Spleen (tissue), 11 donors: ENCODE measurements around the gene TMEM131. TPM values are rescaled to one million over a fixed set of nuclear protein-coding genes. Genes with fewer than 3 reads are reported as not detected.

Experiments used
- DNase-seq: peaks from one replicate; pipeline ENCODE4 v3.0.0-alpha.2; 2020
- H3K27ac ChIP-seq, 8 donors: fragments of 200-600 bp; sonication (generic) in 7 of 8; 1 replicate in 4 of 8; 2 replicates in 4 of 8; pipeline versions ENCODE4 v1.5.0 to v1.8.0; 2016 to 2021; ENCODE audit warnings: inconsistent platforms in 4 of 8, mild to moderate bottlenecking in 4 of 8, moderate library complexity in 1 of 8
- H3K27me3 ChIP-seq, 7 donors: fragments of 200-600 bp; sonication (generic) in 6 of 7; replicated peaks in 1 of 7; 1 replicate in 4 of 7; 2 replicates in 3 of 7; pipeline versions ENCODE4 v1.5.0 to v1.8.0; 2016 to 2021; ENCODE audit warnings: inconsistent platforms in 3 of 7, mild to moderate bottlenecking in 1 of 7
- H3K36me3 ChIP-seq, 6 donors: fragments of 200-600 bp; sonication (generic) in 5 of 6; 1 replicate in 4 of 6; 2 replicates in 2 of 6; pipeline versions ENCODE4 v1.5.0 to v1.8.0; 2016 to 2021; ENCODE audit warnings: inconsistent platforms in 2 of 6
- H3K4me1 ChIP-seq, 6 donors: fragments of 200-600 bp; sonication (generic) in 5 of 6; 1 replicate in 3 of 6; 2 replicates in 3 of 6; pipeline versions ENCODE4 v1.5.0 to v1.8.0; 2016 to 2021; ENCODE audit warnings: inconsistent platforms in 3 of 6
- H3K4me3 ChIP-seq, 8 donors: fragments of 200-600 bp; sonication (generic) in 7 of 8; 1 replicate in 4 of 8; 2 replicates in 4 of 8; pipeline versions ENCODE4 v1.5.0 to v1.8.0; 2016 to 2021; ENCODE audit warnings: inconsistent platforms in 4 of 8, mild to moderate bottlenecking in 4 of 8, moderate library complexity in 2 of 8
- H3K9me3 ChIP-seq, 8 donors: fragments of 200-600 bp; sonication (generic) in 7 of 8; 1 replicate in 4 of 8; 2 replicates in 4 of 8; pipeline versions ENCODE4 v1.5.0 to v1.8.0; 2016 to 2021; ENCODE audit warnings: inconsistent platforms in 4 of 8
- POLR2A ChIP-seq, 3 donors: fragments of 450-650 bp; IDR thresholded peaks; one replicate each; pipeline ENCODE4 v1.5.1; 2017; ENCODE audit warnings: antibody characterized with exemption in 3 of 3, mild to moderate bottlenecking in 1 of 3
- POLR2AphosphoS5 ChIP-seq, 3 donors: sonication (generic); formaldehyde crosslinking; IDR thresholded peaks; one replicate each; pipeline ENCODE4 v1.5.1; 2017; ENCODE audit warnings: antibody characterized with exemption in 3 of 3
- WGBS, 5 donors: extraction: QIAGEN DNeasy Blood & Tissue Kit in 3 of 5; methylation state at CpG; one replicate each; pipeline versions ENCODE4 v1.1.5 to v1.1.7; 2013 to 2018; 5-methylcytosine and 5-hydroxymethylcytosine counted together
- intact Hi-C: fragments of 100-400 bp; cut with DNase I; formaldehyde crosslinking; loops from one replicate; pipeline ENCODE4 v1.15.0; 2023; ENCODE audit warnings: low total_unique reads
- polyA plus RNA-seq, 3 donors: library from polyadenylated mRNA; stranded (reverse); fragments of 200-250 nt; gene quantifications; one replicate each; pipeline ENCODE4 v1.2.1, GENCODE V29; 2013
- total RNA-seq, 7 donors: library from RNA; depleted of rRNA in 3 of 7; stranded (reverse); fragments of >200 nt in 3 of 7; fragmentation: NEBNext Ultra II Directional in 4 of 7; extraction: Animal tissue kit (Norgen Biotek cat#: 25700) in 4 of 7; gene quantifications; one replicate each; pipeline versions ENCODE4 v1.1.0 to v1.2.1, GENCODE V29; 2016 to 2021
- TF ChIP-seq, protein P1 (sequence below), 11 experiments: fragments of 200-600 bp in 7 of 11; fragments of 450-650 bp in 4 of 11; sonication (generic) in 4 of 11; IDR thresholded peaks in 8 of 11; conservative IDR thresholded peaks in 3 of 11; 1 replicate in 7 of 11; 2 replicates in 4 of 11; pipeline versions ENCODE4 v1.4.0 to v1.8.0; 2016 to 2021; ENCODE audit warnings: antibody characterized with exemption in 11 of 11, inconsistent platforms in 4 of 11, mild to moderate bottlenecking in 1 of 11
- donor health status: healthy with polysubstance abuse.
- donor health status: DM: no; HTN: no; CAD: no; lungs with moderate emphysema.
- donor health status: DM: no; HTN: no; CAD: no.
- donor health status: Bipolar disorder and iron deficiency.
- donor health status: healthy.
- donor health status: DM: no; HTN: no; CAD: no.
- donor health status: DM: yes; HTN: yes; CAD: no.

Gene TMEM131
- total and polyA plus RNA-seq, 10 donors = 9.2 to 74.0 (median 61.6) TPM

GRCh38 chr2:97752342-97753334, 243.1 kb downstream of the TMEM131 start:
- Histone ChIP-seq H3K36me3 (peaks cover 2 to 79% (median 32%) of the 10 kb centered on the region in 6 donors), H3K4me1 (peaks cover 0 to 12% (median 8%) of the 10 kb centered on the region in 6 donors), H3K4me3 (no peak overlapping the region), H3K9me3 (no peaks in the 10 kb centered on the region), H3K27me3 (no peaks in the 10 kb centered on the region), H3K27ac (no peak overlapping the region)
- TF ChIP-seq, protein P1, sequence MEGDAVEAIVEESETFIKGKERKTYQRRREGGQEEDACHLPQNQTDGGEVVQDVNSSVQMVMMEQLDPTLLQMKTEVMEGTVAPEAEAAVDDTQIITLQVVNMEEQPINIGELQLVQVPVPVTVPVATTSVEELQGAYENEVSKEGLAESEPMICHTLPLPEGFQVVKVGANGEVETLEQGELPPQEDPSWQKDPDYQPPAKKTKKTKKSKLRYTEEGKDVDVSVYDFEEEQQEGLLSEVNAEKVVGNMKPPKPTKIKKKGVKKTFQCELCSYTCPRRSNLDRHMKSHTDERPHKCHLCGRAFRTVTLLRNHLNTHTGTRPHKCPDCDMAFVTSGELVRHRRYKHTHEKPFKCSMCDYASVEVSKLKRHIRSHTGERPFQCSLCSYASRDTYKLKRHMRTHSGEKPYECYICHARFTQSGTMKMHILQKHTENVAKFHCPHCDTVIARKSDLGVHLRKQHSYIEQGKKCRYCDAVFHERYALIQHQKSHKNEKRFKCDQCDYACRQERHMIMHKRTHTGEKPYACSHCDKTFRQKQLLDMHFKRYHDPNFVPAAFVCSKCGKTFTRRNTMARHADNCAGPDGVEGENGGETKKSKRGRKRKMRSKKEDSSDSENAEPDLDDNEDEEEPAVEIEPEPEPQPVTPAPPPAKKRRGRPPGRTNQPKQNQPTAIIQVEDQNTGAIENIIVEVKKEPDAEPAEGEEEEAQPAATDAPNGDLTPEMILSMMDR (IDR thresholded peaks at IDR 0.05 in 8 of 11, conservative IDR thresholded peaks at IDR 0.05 in 3 of 11) = no peak
- no peak for TF ChIP-seq POLR2AphosphoS5 (IDR thresholded peaks at IDR 0.05)
- no peak for TF ChIP-seq POLR2A (IDR thresholded peaks at IDR 0.05)
- no peak for DNase-seq
- 94 to 97% (median 95%) methylated on average over 3 of the region's 3 CpGs for WGBS, 5 donors
- intact Hi-C loops = no loop called here

GRCh38 chr2:97751752-97752151, 244.0 kb downstream of the TMEM131 start:
- TF ChIP-seq POLR2A (IDR thresholded peaks at IDR 0.05) (no peak), POLR2AphosphoS5 (IDR thresholded peaks at IDR 0.05) (no peak)
- TF ChIP-seq, protein P1 (IDR thresholded peaks at IDR 0.05 in 8 of 11, conservative IDR thresholded peaks at IDR 0.05 in 3 of 11) = no peak
- WGBS, 5 donors = 55 to 65% (median 57%) methylated on average over 3 of the region's 3 CpGs
- DNase-seq = peak; percentile 25
- H3K27me3 ChIP-seq = no peaks in the 10 kb centered on the region
- peaks cover 0 to 21% (median 8%) of the 10 kb centered on the region in 6 donors for H3K4me1 ChIP-seq
- peaks cover 0 to 71% (median 24%) of the 10 kb centered on the region in 6 donors for H3K36me3 ChIP-seq
- no peak overlapping the region for H3K4me3 ChIP-seq
- H3K27ac ChIP-seq = no peak overlapping the region
- H3K9me3 ChIP-seq = no peaks in the 10 kb centered on the region
- intact Hi-C loops = no loop called here

GRCh38 chr2:97750017-97750416, 245.7 kb downstream of the TMEM131 start:
- Histone ChIP-seq H3K9me3 (no peaks in the 10 kb centered on the region), H3K4me3 (no peak overlapping the region), H3K27ac (no peak overlapping the region), H3K27me3 (no peaks in the 10 kb centered on the region), H3K36me3 (peaks cover 0 to 53% (median 10%) of the 10 kb centered on the region in 6 donors), H3K4me1 (peaks cover 0 to 38% (median 12%) of the 10 kb centered on the region in 6 donors)
- 95 to 100% (median 98%) methylated on average over 3 to 4 of the region's 4 CpGs for WGBS, 5 donors
- peak; percentile 35 for DNase-seq
- TF ChIP-seq POLR2A (IDR thresholded peaks at IDR 0.05) (no peak), POLR2AphosphoS5 (IDR thresholded peaks at IDR 0.05) (peak in 1 of 3 donors; percentile 4)
- intact Hi-C loops = no loop called here

GRCh38 chr2:97749581-97749980, 246.2 kb downstream of the TMEM131 start:
- WGBS, 5 donors = 70 to 86% (median 80%) methylated on average over 5 of the region's 5 CpGs
- DNase-seq = peak; percentile 71

More at GRCh38 chr2:97749581-97749980, 246.2 kb downstream of the TMEM131 start:
- intact Hi-C loops = no loop called here
- Histone ChIP-seq H3K27ac (no peak overlapping the region), H3K36me3 (peaks cover 0 to 51% (median 6%) of the 10 kb centered on the region in 6 donors), H3K9me3 (no peaks in the 10 kb centered on the region), H3K4me3 (no peak overlapping the region), H3K4me1 (peaks cover 0 to 42% (median 13%) of the 10 kb centered on the region in 6 donors), H3K27me3 (no peaks in the 10 kb centered on the region)
- TF ChIP-seq POLR2AphosphoS5 (IDR thresholded peaks at IDR 0.05) (peak in 1 of 3 donors; percentile 3), POLR2A (IDR thresholded peaks at IDR 0.05) (no peak)
- TF ChIP-seq, protein P1 (IDR thresholded peaks at IDR 0.05 in 8 of 11, conservative IDR thresholded peaks at IDR 0.05 in 3 of 11) = no peak
